Spleen (tissue), 11 donors: Measurements from ENCODE around the gene ENOX1. TPM values are rescaled to one million over a fixed set of nuclear protein-coding genes. Genes with fewer than 3 reads are reported as not detected.

ENCODE experiments used
- DNase-seq: peaks from one replicate; pipeline ENCODE4 v3.0.0-alpha.2; 2020
- H3K27ac ChIP-seq, 8 donors: fragments of 200-600 bp; sonication (generic) in 7 of 8; 1 replicate in 4 of 8; 2 replicates in 4 of 8; pipeline versions ENCODE4 v1.5.0 to v1.8.0; 2016 to 2021; ENCODE audit warnings: inconsistent platforms in 4 of 8, mild to moderate bottlenecking in 4 of 8, moderate library complexity in 1 of 8
- H3K27me3 ChIP-seq, 7 donors: fragments of 200-600 bp; sonication (generic) in 6 of 7; replicated peaks in 1 of 7; 1 replicate in 4 of 7; 2 replicates in 3 of 7; pipeline versions ENCODE4 v1.5.0 to v1.8.0; 2016 to 2021; ENCODE audit warnings: inconsistent platforms in 3 of 7, mild to moderate bottlenecking in 1 of 7
- H3K36me3 ChIP-seq, 6 donors: fragments of 200-600 bp; sonication (generic) in 5 of 6; 1 replicate in 4 of 6; 2 replicates in 2 of 6; pipeline versions ENCODE4 v1.5.0 to v1.8.0; 2016 to 2021; ENCODE audit warnings: inconsistent platforms in 2 of 6
- H3K4me1 ChIP-seq, 6 donors: fragments of 200-600 bp; sonication (generic) in 5 of 6; 1 replicate in 3 of 6; 2 replicates in 3 of 6; pipeline versions ENCODE4 v1.5.0 to v1.8.0; 2016 to 2021; ENCODE audit warnings: inconsistent platforms in 3 of 6
- H3K4me3 ChIP-seq, 8 donors: fragments of 200-600 bp; sonication (generic) in 7 of 8; 1 replicate in 4 of 8; 2 replicates in 4 of 8; pipeline versions ENCODE4 v1.5.0 to v1.8.0; 2016 to 2021; ENCODE audit warnings: inconsistent platforms in 4 of 8, mild to moderate bottlenecking in 4 of 8, moderate library complexity in 2 of 8
- H3K9me3 ChIP-seq, 8 donors: fragments of 200-600 bp; sonication (generic) in 7 of 8; 1 replicate in 4 of 8; 2 replicates in 4 of 8; pipeline versions ENCODE4 v1.5.0 to v1.8.0; 2016 to 2021; ENCODE audit warnings: inconsistent platforms in 4 of 8
- POLR2A ChIP-seq, 3 donors: fragments of 450-650 bp; IDR thresholded peaks; one replicate each; pipeline ENCODE4 v1.5.1; 2017; ENCODE audit warnings: antibody characterized with exemption in 3 of 3, mild to moderate bottlenecking in 1 of 3
- POLR2AphosphoS5 ChIP-seq, 3 donors: sonication (generic); formaldehyde crosslinking; IDR thresholded peaks; one replicate each; pipeline ENCODE4 v1.5.1; 2017; ENCODE audit warnings: antibody characterized with exemption in 3 of 3
- WGBS, 5 donors: extraction: QIAGEN DNeasy Blood & Tissue Kit in 3 of 5; methylation state at CpG; one replicate each; pipeline versions ENCODE4 v1.1.5 to v1.1.7; 2013 to 2018; 5-methylcytosine and 5-hydroxymethylcytosine counted together
- intact Hi-C: fragments of 100-400 bp; cut with DNase I; formaldehyde crosslinking; loops from one replicate; pipeline ENCODE4 v1.15.0; 2023; ENCODE audit warnings: low total_unique reads
- polyA plus RNA-seq, 3 donors: library from polyadenylated mRNA; stranded (reverse); fragments of 200-250 nt; gene quantifications; one replicate each; pipeline ENCODE4 v1.2.1, GENCODE V29; 2013
- total RNA-seq, 7 donors: library from RNA; depleted of rRNA in 3 of 7; stranded (reverse); fragments of >200 nt in 3 of 7; fragmentation: NEBNext Ultra II Directional in 4 of 7; extraction: Animal tissue kit (Norgen Biotek cat#: 25700) in 4 of 7; gene quantifications; one replicate each; pipeline versions ENCODE4 v1.1.0 to v1.2.1, GENCODE V29; 2016 to 2021
- TF ChIP-seq, protein P1 (sequence below), 11 experiments: fragments of 200-600 bp in 7 of 11; fragments of 450-650 bp in 4 of 11; sonication (generic) in 4 of 11; IDR thresholded peaks in 8 of 11; conservative IDR thresholded peaks in 3 of 11; 1 replicate in 7 of 11; 2 replicates in 4 of 11; pipeline versions ENCODE4 v1.4.0 to v1.8.0; 2016 to 2021; ENCODE audit warnings: antibody characterized with exemption in 11 of 11, inconsistent platforms in 4 of 11, mild to moderate bottlenecking in 1 of 11
- donor health status: healthy with polysubstance abuse.
- donor health status: DM: no; HTN: no; CAD: no; lungs with moderate emphysema.
- donor health status: DM: no; HTN: no; CAD: no.
- donor health status: Bipolar disorder and iron deficiency.
- donor health status: healthy.
- donor health status: DM: no; HTN: no; CAD: no.
- donor health status: DM: yes; HTN: yes; CAD: no.

The ENOX1 gene
- total and polyA plus RNA-seq, 10 donors, result 0.42 to 1.3 (median 0.54) TPM; not detected in 1

GRCh38 chr13:43761616-43762315 lies 25.0 kb downstream of the ENOX1 start:
- Histone ChIP-seq H3K27me3 (no peaks in the 10 kb centered on the region), H3K27ac (no peak overlapping the region), H3K9me3 (no peaks in the 10 kb centered on the region), H3K4me3 (no peak overlapping the region), H3K4me1 (no peaks in the 10 kb centered on the region), H3K36me3 (no peaks in the 10 kb centered on the region)
- no peak for TF ChIP-seq POLR2A (IDR thresholded peaks at IDR 0.05)
- TF ChIP-seq, protein P1, sequence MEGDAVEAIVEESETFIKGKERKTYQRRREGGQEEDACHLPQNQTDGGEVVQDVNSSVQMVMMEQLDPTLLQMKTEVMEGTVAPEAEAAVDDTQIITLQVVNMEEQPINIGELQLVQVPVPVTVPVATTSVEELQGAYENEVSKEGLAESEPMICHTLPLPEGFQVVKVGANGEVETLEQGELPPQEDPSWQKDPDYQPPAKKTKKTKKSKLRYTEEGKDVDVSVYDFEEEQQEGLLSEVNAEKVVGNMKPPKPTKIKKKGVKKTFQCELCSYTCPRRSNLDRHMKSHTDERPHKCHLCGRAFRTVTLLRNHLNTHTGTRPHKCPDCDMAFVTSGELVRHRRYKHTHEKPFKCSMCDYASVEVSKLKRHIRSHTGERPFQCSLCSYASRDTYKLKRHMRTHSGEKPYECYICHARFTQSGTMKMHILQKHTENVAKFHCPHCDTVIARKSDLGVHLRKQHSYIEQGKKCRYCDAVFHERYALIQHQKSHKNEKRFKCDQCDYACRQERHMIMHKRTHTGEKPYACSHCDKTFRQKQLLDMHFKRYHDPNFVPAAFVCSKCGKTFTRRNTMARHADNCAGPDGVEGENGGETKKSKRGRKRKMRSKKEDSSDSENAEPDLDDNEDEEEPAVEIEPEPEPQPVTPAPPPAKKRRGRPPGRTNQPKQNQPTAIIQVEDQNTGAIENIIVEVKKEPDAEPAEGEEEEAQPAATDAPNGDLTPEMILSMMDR (IDR thresholded peaks at IDR 0.05 in 8 of 11, conservative IDR thresholded peaks at IDR 0.05 in 3 of 11), result no peak
- intact Hi-C loops, result no loop called here
- DNase-seq, result no peak
- 85 to 86% (median 86%) methylated on average over 4 of the region's 4 CpGs for WGBS, 5 donors

DNA sequence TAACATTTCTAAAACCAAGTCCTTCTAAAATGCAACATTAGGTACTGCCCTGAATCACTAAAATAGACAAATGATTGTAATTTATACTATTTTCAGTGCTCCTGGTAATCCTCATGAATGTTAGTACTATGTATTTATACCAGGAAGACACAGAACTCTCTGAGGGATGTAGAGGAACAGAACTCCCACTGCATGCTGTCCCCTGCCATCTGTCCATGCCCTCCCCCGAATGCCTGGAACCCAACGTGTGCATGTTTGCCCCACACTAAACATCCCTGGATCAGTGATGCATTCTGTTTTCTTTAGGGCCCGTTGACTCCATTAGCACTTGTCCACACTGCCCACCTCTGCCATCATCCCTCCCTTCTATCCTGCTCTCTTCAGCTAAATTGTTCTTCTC lies 26.5 kb downstream of the ENOX1 start:
- H3K9me3 ChIP-seq, result no peaks in the 10 kb centered on the region
- intact Hi-C loops, result no loop called here
- H3K27me3 ChIP-seq, result no peaks in the 10 kb centered on the region
- 74 to 88% (median 81%) methylated on average over 3 of the region's 3 CpGs for WGBS, 5 donors
- TF ChIP-seq, protein P1 (IDR thresholded peaks at IDR 0.05 in 8 of 11, conservative IDR thresholded peaks at IDR 0.05 in 3 of 11), result no peak
- TF ChIP-seq POLR2A (IDR thresholded peaks at IDR 0.05), result no peak
- no peak for TF ChIP-seq POLR2AphosphoS5 (IDR thresholded peaks at IDR 0.05)
- H3K4me3 ChIP-seq, result no peak overlapping the region
- H3K4me1 ChIP-seq, result no peaks in the 10 kb centered on the region
- H3K36me3 ChIP-seq, result no peaks in the 10 kb centered on the region
- DNase-seq, result no peak
- no peak overlapping the region for H3K27ac ChIP-seq

DNA sequence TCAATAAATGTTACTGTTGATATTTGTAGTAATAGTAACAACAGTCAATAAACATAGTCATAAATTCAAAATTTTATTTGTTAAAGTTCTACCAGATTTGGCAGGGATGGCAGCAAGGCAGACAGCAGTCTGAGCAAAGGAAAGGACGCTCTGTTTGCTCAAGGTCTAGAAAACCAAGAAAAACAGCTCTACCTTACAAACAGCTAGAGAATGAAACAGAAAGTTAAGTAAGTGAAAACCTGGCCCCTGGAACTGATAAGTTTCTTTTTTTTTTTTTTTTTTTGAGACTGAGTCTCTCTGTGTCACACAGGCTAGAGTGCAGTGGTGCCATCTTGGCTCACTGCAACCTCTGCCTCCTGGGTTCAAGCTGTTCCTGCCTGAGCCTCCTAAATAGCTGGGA lies 27.9 kb downstream of the ENOX1 start:
- Histone ChIP-seq H3K9me3 (no peaks in the 10 kb centered on the region), H3K36me3 (no peaks in the 10 kb centered on the region), H3K4me1 (no peaks in the 10 kb centered on the region), H3K27me3 (no peaks in the 10 kb centered on the region), H3K4me3 (no peak overlapping the region), H3K27ac (no peak overlapping the region)
- no peak for DNase-seq
- WGBS, 5 donors, result 61 to 86% (median 82%) methylated on average over 1 of the region's 1 CpG
- intact Hi-C loops, result no loop called here
- TF ChIP-seq POLR2AphosphoS5 (IDR thresholded peaks at IDR 0.05), result no peak
- TF ChIP-seq, protein P1 (IDR thresholded peaks at IDR 0.05 in 8 of 11, conservative IDR thresholded peaks at IDR 0.05 in 3 of 11), result no peak
- TF ChIP-seq POLR2A (IDR thresholded peaks at IDR 0.05), result no peak

DNA sequence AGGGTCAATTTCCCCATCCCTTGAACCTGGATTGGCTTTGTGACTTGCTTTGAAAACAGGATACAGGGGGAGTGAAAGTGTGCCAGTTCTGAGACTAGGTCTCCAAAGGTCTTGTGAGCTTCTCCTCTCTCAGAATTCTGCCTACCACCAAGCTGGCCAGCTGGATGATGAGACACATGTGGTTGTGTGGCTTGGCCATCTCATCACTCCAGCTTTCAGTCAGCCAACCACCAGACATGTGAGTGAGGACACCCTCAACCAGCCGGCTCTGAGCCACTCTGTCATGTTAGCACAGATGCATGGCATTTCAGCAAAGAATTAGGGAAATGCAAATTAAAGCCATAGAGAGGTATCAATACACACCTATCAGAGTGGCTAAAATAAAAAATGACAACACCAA lies 29.5 kb downstream of the ENOX1 start:
- H3K4me3 ChIP-seq, result no peak overlapping the region
- intact Hi-C loops, result no loop called here
- 81 to 96% (median 92%) methylated on average over 1 of the region's 1 CpG for WGBS, 5 donors
- H3K4me1 ChIP-seq, result no peaks in the 10 kb centered on the region
- H3K27ac ChIP-seq, result no peak overlapping the region
- no peaks in the 10 kb centered on the region for H3K9me3 ChIP-seq
- no peak for DNase-seq
- no peaks in the 10 kb centered on the region for H3K36me3 ChIP-seq
- TF ChIP-seq POLR2AphosphoS5 (IDR thresholded peaks at IDR 0.05) (no peak), POLR2A (IDR thresholded peaks at IDR 0.05) (no peak)
- TF ChIP-seq, protein P1 (IDR thresholded peaks at IDR 0.05 in 8 of 11, conservative IDR thresholded peaks at IDR 0.05 in 3 of 11), result no peak
- H3K27me3 ChIP-seq, result no peaks in the 10 kb centered on the region
